ENCODE measurements around the gene SUN5. TPM values are rescaled to one million over a fixed set of nuclear protein-coding genes. Genes with fewer than 3 reads are reported as not detected.

SUN5 gene
- total RNA-seq, 1 donor: not detected

DNA sequence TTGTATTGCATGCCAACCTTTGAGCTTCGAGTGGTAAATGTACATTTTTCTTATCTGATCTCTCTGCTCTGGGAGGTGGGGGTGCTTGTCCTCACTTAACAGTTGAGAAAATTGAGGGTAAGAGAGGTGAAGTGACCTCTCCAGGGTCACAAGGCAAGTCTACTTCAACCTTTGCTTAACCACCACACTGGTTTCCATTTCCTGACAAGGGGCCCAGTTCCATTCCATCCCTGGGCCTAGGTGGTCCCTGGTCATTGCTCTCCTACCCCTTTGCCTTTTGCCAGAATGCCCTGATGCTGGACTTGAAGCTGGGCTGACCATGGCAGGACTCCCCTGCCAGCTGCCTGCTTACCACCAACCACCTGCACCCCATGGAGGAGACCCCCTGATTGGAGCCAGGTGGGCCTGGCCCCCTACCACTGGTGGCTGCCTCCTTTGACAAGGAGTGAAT is 39.5 kb upstream of the SUN5 start:
- no peak overlapping the region for H3K4me2 ChIP-seq (ENCODE audit: insufficient read depth, low read length)
- no peaks in the 10 kb centered on the region for H3K36me3 ChIP-seq (ENCODE audit: insufficient read depth, low read length)
- no peak overlapping the region for H2AFZ ChIP-seq (ENCODE audit: low read length)
- no peak for TF ChIP-seq CTCF (IDR thresholded peaks at IDR 0.05; ENCODE audit: extremely low read depth, low read depth, low read length)
- no peak overlapping the region for H3K4me3 ChIP-seq (ENCODE audit: insufficient read depth, low read length)
- H3K27ac ChIP-seq (ENCODE audit: low read depth, low read length): no peak overlapping the region
- H3K4me1 ChIP-seq (ENCODE audit: insufficient read depth, low read length): no peaks in the 10 kb centered on the region
- no peaks in the 10 kb centered on the region for H4K20me1 ChIP-seq (ENCODE audit: insufficient read depth, low read length)
- peak; percentile 8 for DNase-seq (ENCODE audit: insufficient read length, low spot score, missing footprints)
- H3K79me2 ChIP-seq (ENCODE audit: insufficient read depth, low read length): no peaks in the 10 kb centered on the region
- no peaks in the 10 kb centered on the region for H3K27me3 ChIP-seq (ENCODE audit: insufficient read depth, low read length)
- no peaks in the 10 kb centered on the region for H3K9me3 ChIP-seq (ENCODE audit: low read depth, low read length)

DNA sequence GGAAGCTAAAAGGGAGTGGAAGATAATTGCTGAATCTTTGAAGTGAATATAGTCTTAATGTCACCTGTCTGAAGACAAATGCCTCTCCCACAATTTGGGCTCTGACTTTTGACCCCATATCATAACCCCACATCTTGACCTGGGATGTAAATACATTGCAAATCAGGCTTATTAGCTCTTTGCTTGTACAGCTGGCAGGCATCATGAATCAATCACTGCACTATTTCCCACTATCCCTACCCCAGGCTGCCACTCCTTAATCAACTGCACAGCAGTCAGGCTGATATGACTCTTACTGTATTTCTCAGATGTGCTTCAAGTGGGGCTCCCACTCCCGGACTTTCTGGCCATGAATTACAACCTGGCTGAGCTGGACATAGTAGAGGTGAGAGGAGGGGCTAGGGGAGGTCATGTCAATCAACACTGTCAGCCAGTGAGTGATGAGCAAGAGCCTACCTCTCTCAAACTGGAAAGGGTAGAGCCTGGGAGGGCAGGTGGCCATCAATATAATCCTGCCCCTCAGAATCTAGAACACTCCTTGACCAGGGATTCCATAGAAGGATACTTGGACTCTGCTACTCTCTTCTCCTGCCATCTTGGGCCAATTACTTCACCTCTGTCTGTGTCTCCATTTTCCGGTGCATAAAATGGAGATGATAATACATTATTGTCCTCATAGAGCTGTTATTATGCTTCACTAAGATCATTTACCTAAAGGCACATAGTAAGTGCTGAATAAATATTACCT is 38.9 kb upstream of the SUN5 start:
- H3K4me2 ChIP-seq (ENCODE audit: insufficient read depth, low read length): no peak overlapping the region

DNA sequence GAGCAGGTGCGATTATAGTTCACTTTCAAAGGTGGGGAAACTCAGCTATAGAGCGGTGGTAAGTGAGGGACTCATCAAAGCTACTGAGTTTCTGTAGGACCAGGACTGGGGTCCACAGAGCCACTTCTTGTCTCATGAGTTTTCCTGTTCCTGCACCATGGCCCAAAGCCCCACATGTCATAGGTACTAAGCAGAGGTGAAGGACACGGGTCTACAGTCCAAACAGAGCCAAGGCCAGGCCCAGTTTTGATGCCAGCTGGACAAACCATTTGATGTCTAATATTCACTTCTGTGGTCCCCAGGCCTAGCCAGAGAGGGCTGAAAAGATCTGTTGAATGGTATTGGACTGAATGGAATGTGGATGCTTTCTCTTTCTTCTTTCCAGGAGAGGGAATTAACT is 38.2 kb upstream of the SUN5 start:
- Histone ChIP-seq H3K4me1 (ENCODE audit: insufficient read depth, low read length) (no peaks in the 10 kb centered on the region), H3K4me3 (ENCODE audit: insufficient read depth, low read length) (no peak overlapping the region), H2AFZ (ENCODE audit: low read length) (no peak overlapping the region), H3K79me2 (ENCODE audit: insufficient read depth, low read length) (no peaks in the 10 kb centered on the region), H4K20me1 (ENCODE audit: insufficient read depth, low read length) (no peaks in the 10 kb centered on the region), H3K36me3 (ENCODE audit: insufficient read depth, low read length) (no peaks in the 10 kb centered on the region), H3K9me3 (ENCODE audit: low read depth, low read length) (no peaks in the 10 kb centered on the region), H3K27me3 (ENCODE audit: insufficient read depth, low read length) (no peaks in the 10 kb centered on the region), H3K27ac (ENCODE audit: low read depth, low read length) (no peak overlapping the region), H3K4me2 (ENCODE audit: insufficient read depth, low read length) (no peak overlapping the region)
- no peak for TF ChIP-seq CTCF (IDR thresholded peaks at IDR 0.05; ENCODE audit: extremely low read depth, low read depth, low read length)
- no peak for DNase-seq (ENCODE audit: insufficient read length, low spot score, missing footprints)

More for the DNA sequence above, 38.9 kb upstream of the SUN5 start:
- no peak for TF ChIP-seq CTCF (IDR thresholded peaks at IDR 0.05; ENCODE audit: extremely low read depth, low read depth, low read length)
- Histone ChIP-seq H3K4me3 (ENCODE audit: insufficient read depth, low read length) (no peak overlapping the region), H3K36me3 (ENCODE audit: insufficient read depth, low read length) (no peaks in the 10 kb centered on the region), H2AFZ (ENCODE audit: low read length) (no peak overlapping the region), H3K27ac (ENCODE audit: low read depth, low read length) (no peak overlapping the region), H3K79me2 (ENCODE audit: insufficient read depth, low read length) (no peaks in the 10 kb centered on the region), H3K9me3 (ENCODE audit: low read depth, low read length) (no peaks in the 10 kb centered on the region), H3K4me1 (ENCODE audit: insufficient read depth, low read length) (no peaks in the 10 kb centered on the region), H3K27me3 (ENCODE audit: insufficient read depth, low read length) (no peaks in the 10 kb centered on the region), H4K20me1 (ENCODE audit: insufficient read depth, low read length) (no peaks in the 10 kb centered on the region)
- DNase-seq (ENCODE audit: insufficient read length, low spot score, missing footprints): peak; percentile 64

DNA sequence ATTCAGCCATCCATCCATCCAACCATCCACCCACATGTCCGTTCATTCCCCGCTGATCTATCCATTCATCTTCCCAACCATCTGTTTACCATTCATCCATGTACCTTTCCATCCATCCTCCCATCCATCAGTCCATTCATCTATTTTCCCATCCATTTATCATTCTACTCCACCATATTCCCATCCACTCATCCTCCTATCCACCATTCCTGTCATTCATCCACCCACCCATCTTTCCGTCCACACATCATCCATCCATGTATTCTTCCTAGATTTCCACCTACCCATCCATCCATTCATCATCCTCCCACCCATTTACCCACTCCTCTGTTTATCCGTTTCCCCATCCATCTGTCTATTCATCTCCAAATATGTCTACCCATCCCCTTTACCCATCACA is 34.0 kb upstream of the SUN5 start:
- Histone ChIP-seq H3K79me2 (ENCODE audit: insufficient read depth, low read length) (no peaks in the 10 kb centered on the region), H3K36me3 (ENCODE audit: insufficient read depth, low read length) (no peaks in the 10 kb centered on the region), H3K4me2 (ENCODE audit: insufficient read depth, low read length) (no peak overlapping the region), H3K27ac (ENCODE audit: low read depth, low read length) (no peak overlapping the region), H3K4me3 (ENCODE audit: insufficient read depth, low read length) (no peak overlapping the region), H4K20me1 (ENCODE audit: insufficient read depth, low read length) (no peaks in the 10 kb centered on the region), H2AFZ (ENCODE audit: low read length) (no peak overlapping the region), H3K4me1 (ENCODE audit: insufficient read depth, low read length) (no peaks in the 10 kb centered on the region), H3K27me3 (ENCODE audit: insufficient read depth, low read length) (no peaks in the 10 kb centered on the region), H3K9me3 (ENCODE audit: low read depth, low read length) (no peaks in the 10 kb centered on the region)
- DNase-seq (ENCODE audit: insufficient read length, low spot score, missing footprints): peak; percentile 14
- no peak for TF ChIP-seq CTCF (IDR thresholded peaks at IDR 0.05; ENCODE audit: extremely low read depth, low read depth, low read length)
